PC-3 (cell line): ENCODE measurements around the gene ATP8B3. TPM values are rescaled to one million over a fixed set of nuclear protein-coding genes. Genes with fewer than 3 reads are reported as not detected.

ENCODE experiments used
- ATAC-seq: fragments of 200-7000 bp; cut with Tn5 transposase; 2 replicates; pipeline ENCODE4 v1.9.1; 2020; ENCODE audit warnings: mild to moderate bottlenecking, moderate library complexity
- BruUV-seq: library from RNA; stranded (reverse); fragments of 400-500 nt; replicated peaks from 2 replicates; lab custom pipeline; 2021; lab: Mats Ljungman, UMichigan
- CTCF ChIA-PET: fragments of 300-600 bp; sonication (Branson Sonifier 250); formaldehyde crosslinking; loops from one replicate; lab custom pipeline; 2022; ENCODE audit warnings: antibody characterized with exemption; lab: Charles Lee
- POLR2A ChIA-PET: fragments of 300-600 bp; sonication (Branson Sonifier 250); formaldehyde crosslinking; loops from one replicate; lab custom pipeline; 2022; ENCODE audit warnings: antibody characterized with exemption; ENCODE audit not compliant: unreplicated experiment; lab: Charles Lee
- DNase-seq: peaks from one replicate; pipeline ENCODE4 v3.0.0-alpha.2; 2015
- H2AFZ ChIP-seq: fragments of 300-600 bp; sonication (generic); 2 replicates; pipeline ENCODE4 v1.6.0; 2016; ENCODE audit warnings: antibody characterized with exemption, low read length
- H3F3A ChIP-seq: fragments of 300-600 bp; sonication (generic); one replicate; pipeline ENCODE4 v1.6.0; 2017; ENCODE audit warnings: antibody characterized with exemption, low read length, control low read depth, mild to moderate bottlenecking; ENCODE audit not compliant: unreplicated experiment
- H3K27ac ChIP-seq: fragments of 300-600 bp; sonication (generic); 2 replicates; pipeline ENCODE4 v1.5.1; 2016; ENCODE audit warnings: mild to moderate bottlenecking, low read length
- H3K27me3 ChIP-seq: fragments of 300-600 bp; sonication (generic); 2 replicates; pipeline ENCODE4 v1.6.1; 2016; ENCODE audit warnings: low read length, mixed read lengths
- H3K36me3 ChIP-seq: fragments of 300-600 bp; sonication (generic); 2 replicates; pipeline ENCODE4 v1.6.1; 2016; ENCODE audit warnings: low read depth, mixed run types, low read length, mixed read lengths
- H3K4me1 ChIP-seq: fragments of 300-600 bp; sonication (generic); 2 replicates; pipeline ENCODE4 v1.5.1; 2016; ENCODE audit warnings: low read length; ENCODE audit not compliant: insufficient read depth
- H3K4me2 ChIP-seq: fragments of 300-600 bp; sonication (generic); 2 replicates; pipeline ENCODE4 v1.6.0; 2016; ENCODE audit warnings: low read length
- H3K4me3 ChIP-seq: fragments of 300-600 bp; sonication (generic); 2 replicates; pipeline ENCODE4 v1.5.1; 2016; ENCODE audit warnings: mild to moderate bottlenecking, low read length, mixed read lengths
- H3K79me2 ChIP-seq: fragments of 300-600 bp; sonication (generic); 2 replicates; pipeline ENCODE4 v1.6.1; 2017; ENCODE audit warnings: low read length, mixed read lengths
- H3K9ac ChIP-seq: fragments of 300-600 bp; sonication (generic); 2 replicates; pipeline ENCODE4 v1.6.0; 2016; ENCODE audit warnings: mild to moderate bottlenecking, low read length
- H3K9me2 ChIP-seq: fragments of 300-600 bp; sonication (generic); replicated peaks from 2 replicates; pipeline ENCODE4 v1.6.1; 2016; ENCODE audit warnings: mixed run types, low read length, mixed read lengths
- H3K9me3 ChIP-seq: fragments of 300-600 bp; sonication (generic); 2 replicates; pipeline ENCODE4 v1.6.1; 2016; ENCODE audit warnings: low read length, mixed read lengths
- H4K20me1 ChIP-seq: fragments of 300-600 bp; sonication (generic); 2 replicates; pipeline ENCODE4 v1.6.1; 2016; ENCODE audit warnings: low read length, mixed read lengths
- CTCF ChIP-seq: fragments of 300-600 bp; sonication (generic); conservative IDR thresholded peaks from 2 replicates; pipeline ENCODE4 v1.5.1; 2017; ENCODE audit warnings: antibody characterized with exemption, low read depth, mild to moderate bottlenecking, low read length
- EZH2 ChIP-seq: fragments of 300-600 bp; sonication (generic); IDR thresholded peaks from one replicate; pipeline ENCODE4 v1.6.1; 2017; ENCODE audit warnings: antibody characterized with exemption, mild to moderate bottlenecking, low read length; ENCODE audit not compliant: unreplicated experiment
- EZH2phosphoT487 ChIP-seq: fragments of 300-600 bp; sonication (generic); IDR thresholded peaks from 2 replicates; pipeline ENCODE4 v1.6.1; 2018; ENCODE audit warnings: mild to moderate bottlenecking, antibody characterized with exemption, low read length, borderline replicate concordance
- intact Hi-C: fragments of 100-400 bp; cut with micrococcal nuclease; formaldehyde crosslinking; loops from 2 replicates; pipeline ENCODE4 v1.9.0; 2023
- total RNA-seq: library from RNA; depleted of rRNA; stranded (reverse); fragments of >200 nt; gene quantifications from 2 replicates; pipeline ENCODE4 v1.2.3, GENCODE V29; 2014

ATP8B3 gene
- total RNA-seq, 1 experiment from 2014 or later: 4.2 TPM

GRCh38 chr19:1813192-1814182, 1.4 kb upstream of the ATP8B3 start:
- Histone ChIP-seq H3K9ac (peak overlapping the region; percentile 30; the same call in 1 of the 2 replicates), H3K36me3 (no peaks in the 10 kb centered on the region), H3K9me3 (no peaks in the 10 kb centered on the region), H3K79me2 (no peaks in the 10 kb centered on the region), H4K20me1 (no peaks in the 10 kb centered on the region), H3K27ac (no peak overlapping the region), H2AFZ (no peak overlapping the region), H3K4me1 (peaks cover 15% of the 10 kb centered on the region), H3K4me2 (peak overlapping the region; percentile 91), H3K27me3 (no peaks in the 10 kb centered on the region), H3F3A (no peaks in the 10 kb centered on the region), H3K9me2 (no peaks in the 10 kb centered on the region), H3K4me3 (peak overlapping the region; percentile 72)
- intact Hi-C loops: no loop called here
- TF ChIP-seq EZH2phosphoT487: no peak
- peak; percentile 25; the same call in 1 of the 2 replicates for TF ChIP-seq CTCF
- no peak for TF ChIP-seq EZH2
- no TSS peak for BruUV-seq
- DNase-seq (no peak), ATAC-seq (no peak)
- ChIA-PET CTCF (no interaction called here), POLR2A (no interaction called here)

GRCh38 chr19:1812426-1813191, 533 bp upstream of the ATP8B3 start:
- Histone ChIP-seq H3K79me2 (no peaks in the 10 kb centered on the region), H3K4me3 (peak overlapping the region; percentile 72), H3K27ac (peak overlapping the region; percentile 36), H3K9me3 (no peaks in the 10 kb centered on the region), H3K4me2 (peak overlapping the region; percentile 91), H3K27me3 (no peaks in the 10 kb centered on the region), H3F3A (no peaks in the 10 kb centered on the region), H2AFZ (peak overlapping the region; percentile 75), H3K4me1 (peaks cover 15% of the 10 kb centered on the region), H3K9me2 (no peaks in the 10 kb centered on the region), H3K9ac (peak overlapping the region; percentile 30), H4K20me1 (no peaks in the 10 kb centered on the region), H3K36me3 (no peaks in the 10 kb centered on the region)
- ATAC-seq (peak; percentile 80), DNase-seq (peak; percentile 87)
- BruUV-seq: no TSS peak
- intact Hi-C loops: no loop called here
- TF ChIP-seq EZH2: no peak
- TF ChIP-seq CTCF: peak; percentile 85
- ChIA-PET CTCF (no interaction called here), POLR2A (no interaction called here)
